HG02610 (cell line): ENCODE data around the gene DECR2.
"Not testable (repeated sequence)": the region's sequence is repeated elsewhere in the genome, so short reads cannot be mapped to it uniquely, and the experiment has no call there.

Source experiments
- ATAC-seq: cut with Tn5 transposase; IDR thresholded peaks from one replicate; pipeline ENCODE4 v1.9.1; 2021; ENCODE audit warnings: mild to moderate bottlenecking, moderate library complexity; ENCODE audit not compliant: unreplicated experiment

Gene DECR2

GRCh38 chr16:378821-379182 is 22.9 kb upstream of the DECR2 start:
- ATAC-seq = no peak

GRCh38 chr16:379183-379960 is 22.3 kb upstream of the DECR2 start:
- ATAC-seq = no peak

- no peak for ATAC-seq
Measured at GRCh38 chr16:379961-380761, 21.5 kb upstream of the DECR2 start.

DNA sequence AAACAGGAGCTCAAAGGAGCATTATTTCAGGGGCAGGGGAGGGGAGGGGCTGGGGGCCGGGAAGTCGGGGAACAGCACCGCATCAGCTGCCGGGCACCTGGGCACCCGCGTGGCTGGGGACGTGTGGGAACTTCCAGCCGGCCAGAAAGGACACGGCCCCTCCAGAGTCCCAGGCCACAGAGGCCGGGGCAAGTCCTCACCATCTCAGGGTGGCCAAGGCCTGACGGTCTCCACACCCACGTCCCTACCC is 21.0 kb upstream of the DECR2 start:
- ATAC-seq = no peak

DNA sequence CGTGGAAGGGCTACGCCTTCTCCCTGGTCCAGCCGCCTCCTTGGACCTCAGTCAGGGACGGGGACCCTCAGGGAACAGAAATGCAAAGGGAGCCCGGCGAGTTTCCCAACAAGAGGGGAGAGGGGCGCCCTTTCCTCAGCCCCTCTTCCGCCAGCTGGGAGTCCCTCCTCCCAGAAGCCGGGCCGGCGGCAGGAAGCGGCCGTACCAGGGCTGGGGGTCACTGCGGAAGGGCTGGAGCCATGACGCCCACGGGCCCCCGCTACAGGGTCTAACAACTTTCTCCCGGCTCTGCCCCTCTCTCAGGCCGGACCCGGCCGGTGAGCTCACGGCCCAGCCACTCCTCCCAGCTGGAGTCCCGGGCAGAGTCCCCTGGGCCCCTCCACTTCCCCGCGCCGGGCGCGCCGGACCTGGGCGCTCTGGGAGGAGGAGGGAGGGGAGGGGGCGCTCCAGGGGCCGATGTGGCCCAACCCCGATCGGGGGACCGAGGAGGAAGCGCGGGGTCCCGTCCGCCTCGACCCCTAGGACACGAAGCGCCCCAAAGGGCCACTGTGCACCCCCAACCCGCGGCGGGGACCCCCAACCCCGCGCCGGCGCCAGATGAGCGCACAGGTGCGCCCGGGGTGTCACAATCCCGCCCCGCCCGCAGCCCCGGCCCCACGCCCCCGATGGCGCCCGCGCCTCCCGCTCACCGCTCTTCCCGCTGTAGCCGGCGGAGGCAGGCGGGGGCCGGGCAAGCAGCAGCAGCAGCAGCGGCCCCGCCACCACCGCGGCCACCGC is 20.5 kb upstream of the DECR2 start:
- no peak for ATAC-seq

- ATAC-seq = no peak
Measured at GRCh38 chr16:381789-382717, 19.6 kb upstream of the DECR2 start, which contains the start of gene PGAP6. PGAP6 (minus strand) TSS chr16:381978; CDS start chr16:381821, 157 bp downstream.

DNA sequence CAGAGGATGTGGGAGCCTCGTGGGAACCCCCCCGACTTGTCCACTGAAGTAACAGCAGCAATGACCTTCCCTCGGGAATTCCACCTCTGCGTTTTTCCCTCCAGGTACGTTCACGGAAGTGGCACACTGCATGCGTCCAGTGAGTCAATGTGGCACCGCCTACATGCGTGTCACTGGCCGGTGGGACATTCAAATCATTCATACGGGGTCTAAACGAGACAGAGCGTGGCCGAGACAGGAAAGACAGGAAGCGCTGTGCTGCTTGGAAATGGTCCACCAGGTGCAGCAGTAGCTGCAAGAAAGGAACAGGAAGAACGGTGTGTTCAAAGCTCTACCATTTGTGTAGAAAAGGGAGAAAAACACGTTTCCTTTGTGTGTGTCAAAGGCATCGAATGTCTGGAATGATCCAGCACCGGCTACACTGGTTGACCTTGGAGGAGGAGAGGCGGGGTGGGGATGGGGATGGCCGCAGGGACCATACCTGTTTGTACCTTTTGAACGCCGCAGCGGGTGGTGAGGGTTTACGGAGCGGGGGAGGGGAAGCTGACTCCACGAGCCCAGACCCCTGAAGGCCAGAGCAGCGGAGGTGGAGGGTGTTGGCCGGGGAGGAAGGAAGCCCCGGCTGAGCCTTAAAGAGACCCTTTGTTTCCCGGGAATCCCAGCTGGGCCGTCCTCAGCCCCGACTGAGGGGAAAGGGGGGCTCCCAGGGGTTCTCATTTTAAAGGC is 18.2 kb upstream of the DECR2 start:
- peak; percentile 46 for ATAC-seq

DNA sequence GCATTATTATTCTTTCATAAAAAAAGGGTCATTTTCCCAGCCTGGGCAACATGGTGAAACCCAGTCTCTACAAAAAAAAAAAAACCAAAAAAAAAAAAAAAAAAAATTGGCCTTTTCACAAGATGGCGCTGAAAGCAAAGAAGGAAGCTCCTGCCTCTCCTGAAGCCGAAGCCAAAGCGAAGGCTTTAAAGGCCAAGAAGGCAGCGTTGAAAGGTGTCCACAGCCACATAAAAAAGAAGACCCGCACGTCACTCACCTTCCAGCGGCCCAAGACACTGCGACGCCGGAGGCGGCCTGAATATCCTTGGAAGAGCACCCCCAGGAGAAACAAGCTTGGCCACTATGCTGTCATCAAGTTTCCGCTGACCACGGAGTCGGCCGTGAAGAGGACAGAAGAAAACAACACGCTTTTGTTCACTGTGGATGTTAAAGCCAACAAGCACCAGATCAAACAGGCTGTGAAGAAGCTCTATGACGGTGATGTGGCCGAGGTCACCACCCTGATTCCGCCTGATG is 15.0 kb upstream of the DECR2 start:
- ATAC-seq = no peak

DNA sequence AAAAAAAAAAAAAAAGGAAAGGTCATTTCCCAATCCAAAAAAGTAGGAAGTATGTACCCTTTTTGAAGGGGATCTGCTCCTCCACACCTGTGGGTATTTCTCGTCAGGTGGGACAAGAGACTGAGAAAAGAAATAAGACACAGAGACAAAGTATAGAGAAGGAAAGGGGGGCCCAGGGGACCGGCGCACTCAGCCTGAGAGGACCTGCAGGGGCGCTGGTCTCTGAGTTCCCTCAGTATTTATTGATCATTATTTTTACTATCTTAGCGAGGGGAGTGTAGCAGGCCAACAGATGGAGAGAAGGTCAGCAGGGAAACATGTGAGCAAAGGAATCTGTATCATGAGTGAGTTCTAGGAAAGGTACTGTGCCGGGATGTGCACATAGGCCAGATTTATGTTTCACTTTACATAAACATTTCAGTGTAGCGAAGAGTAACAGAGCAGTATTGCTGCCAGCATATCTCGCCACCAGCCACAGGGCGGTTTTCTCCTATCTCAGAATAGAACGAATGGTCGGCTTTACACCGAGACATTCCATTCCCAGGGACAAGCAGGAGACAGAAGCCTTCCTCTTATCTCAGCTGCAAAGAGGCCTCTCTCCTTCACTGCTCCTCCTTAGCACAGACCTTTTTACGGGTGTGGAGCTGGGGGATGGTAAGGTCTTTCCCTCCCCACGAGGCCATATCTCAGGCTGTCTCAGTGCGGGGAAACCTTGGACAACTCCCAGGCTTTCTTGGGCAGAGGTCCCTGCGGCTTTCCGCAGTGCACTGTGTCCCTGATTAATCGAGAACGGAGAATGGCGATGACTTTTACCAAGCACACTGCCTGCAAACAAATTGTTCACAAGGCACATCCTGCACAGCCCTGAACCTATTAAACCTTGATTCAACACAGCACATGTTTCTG is 13.7 kb upstream of the DECR2 start:
- not testable (repeated sequence) for ATAC-seq

DNA sequence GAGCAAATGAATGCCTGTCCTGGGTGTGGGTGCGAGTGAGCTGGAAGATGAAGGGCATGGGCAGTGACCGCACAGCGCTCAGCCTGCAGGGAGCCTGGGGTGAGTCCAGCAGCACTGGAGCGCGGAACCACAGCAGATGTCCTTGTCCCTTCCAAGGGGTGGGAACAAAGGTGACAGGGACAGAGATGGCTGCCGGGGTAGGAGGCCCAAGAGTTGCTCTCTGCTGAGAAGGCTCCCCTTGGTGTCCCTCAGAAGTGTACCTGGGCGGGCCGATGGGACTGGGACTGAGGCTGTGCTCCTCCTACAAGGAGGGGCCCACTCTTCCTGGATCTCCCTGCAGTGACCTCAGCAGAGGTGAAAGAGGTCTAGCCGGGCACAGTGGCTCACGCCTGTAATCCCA is 12.3 kb upstream of the DECR2 start:
- no peak for ATAC-seq

GRCh38 chr16:391885-392335 is 9.8 kb upstream of the DECR2 start:
- peak; percentile 45 for ATAC-seq

GRCh38 chr16:392450-393030 is 9.1 kb upstream of the DECR2 start:
- ATAC-seq = no peak

DNA sequence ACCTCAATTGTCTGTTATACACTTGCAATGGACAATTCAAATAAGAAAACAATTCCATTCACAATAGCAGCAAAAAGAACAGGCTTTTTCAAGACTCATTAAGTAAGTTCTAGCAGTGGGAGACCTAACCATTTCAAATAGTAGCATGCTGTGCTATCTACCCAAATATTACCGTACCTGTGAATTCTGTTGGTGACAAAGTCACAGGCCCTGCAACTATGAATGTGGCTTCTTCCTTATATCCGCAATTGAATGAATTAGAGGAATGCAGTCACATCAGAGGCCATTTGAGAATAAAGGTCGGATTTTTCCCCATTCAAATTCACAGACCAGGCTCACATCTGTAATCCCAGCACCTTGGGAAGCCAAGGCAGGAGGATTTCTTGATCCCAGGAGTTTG is 5.5 kb upstream of the DECR2 start:
- ATAC-seq = no peak

DNA sequence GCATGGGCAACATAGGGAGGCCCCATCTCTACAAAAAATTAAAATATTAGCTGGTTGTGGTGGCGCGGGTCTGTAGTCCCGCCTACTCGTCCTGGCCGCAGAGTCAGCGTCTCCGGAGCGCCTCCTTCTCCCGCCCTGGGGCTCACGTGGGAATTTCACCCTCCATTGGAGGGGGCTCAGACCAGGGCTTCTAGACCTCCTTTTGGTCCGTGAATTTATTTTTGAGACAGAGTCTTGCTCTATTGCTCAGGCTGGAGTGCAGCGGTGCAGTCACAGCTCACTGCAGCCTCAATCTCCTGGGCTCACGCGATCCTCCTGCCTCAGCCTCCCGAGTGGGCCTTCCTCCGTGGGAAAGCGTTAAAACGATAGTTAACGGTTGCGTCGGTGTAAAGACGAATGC is 5.1 kb upstream of the DECR2 start:
- no peak for ATAC-seq

GRCh38 chr16:397135-397661 is 4.5 kb upstream of the DECR2 start, which contains the start of gene NME4:
NME4 (plus strand) TSS chr16:397199; CDS start chr16:397223, 24 bp downstream.
- no peak for ATAC-seq

GRCh38 chr16:397736-398332 is 3.9 kb upstream of the DECR2 start:
- ATAC-seq = no peak

DNA sequence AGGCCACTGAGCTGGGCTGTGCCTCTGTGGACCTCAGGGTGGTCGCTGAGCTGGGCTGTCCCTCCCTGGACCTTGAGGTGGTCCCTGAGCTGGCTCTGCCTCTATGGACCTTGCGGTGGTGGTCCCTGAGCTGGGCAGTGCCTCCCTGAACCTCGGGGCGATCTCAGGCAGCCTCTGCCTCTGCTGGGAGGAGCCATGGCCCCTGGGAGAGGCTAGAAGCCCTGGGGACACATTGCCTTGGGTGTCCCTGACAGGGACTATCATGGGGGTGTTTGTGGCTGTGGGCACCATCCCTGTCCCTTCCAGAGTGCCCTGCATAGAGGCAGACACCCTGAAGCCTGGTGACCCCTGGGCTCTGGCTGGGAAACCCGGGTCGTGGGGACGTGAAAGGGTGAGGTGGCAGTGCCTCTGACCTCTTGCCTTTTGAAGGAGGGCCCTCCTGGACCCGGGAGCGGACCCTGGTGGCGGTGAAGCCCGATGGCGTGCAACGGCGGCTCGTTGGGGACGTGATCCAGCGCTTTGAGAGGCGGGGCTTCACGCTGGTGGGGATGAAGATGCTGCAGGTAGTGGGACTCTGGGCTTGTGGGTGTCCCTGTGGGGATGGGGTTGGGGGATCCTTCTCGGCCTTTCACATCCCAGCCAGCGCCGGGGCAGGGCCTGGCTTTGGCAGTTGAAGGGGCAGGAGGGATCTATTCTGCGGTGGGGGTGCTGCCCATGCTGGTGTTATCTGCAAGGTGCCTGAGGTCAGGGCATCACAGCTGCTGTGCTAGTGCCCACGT is 2.9 kb upstream of the DECR2 start:
- ATAC-seq = no peak
